ENCODE results near the gene HOXD9.

The HOXD9 gene

GRCh38 chr2:176159663-176160250 is 37.2 kb downstream of the HOXD9 start:
- TF ChIP-seq TCF12 (IDR thresholded peaks at IDR 0.05; ENCODE audit: low read depth) = no peak
- TF ChIP-seq CREB1 (IDR thresholded peaks at IDR 0.05; ENCODE audit: low read depth) = no peak
- TF ChIP-seq, protein P1, sequence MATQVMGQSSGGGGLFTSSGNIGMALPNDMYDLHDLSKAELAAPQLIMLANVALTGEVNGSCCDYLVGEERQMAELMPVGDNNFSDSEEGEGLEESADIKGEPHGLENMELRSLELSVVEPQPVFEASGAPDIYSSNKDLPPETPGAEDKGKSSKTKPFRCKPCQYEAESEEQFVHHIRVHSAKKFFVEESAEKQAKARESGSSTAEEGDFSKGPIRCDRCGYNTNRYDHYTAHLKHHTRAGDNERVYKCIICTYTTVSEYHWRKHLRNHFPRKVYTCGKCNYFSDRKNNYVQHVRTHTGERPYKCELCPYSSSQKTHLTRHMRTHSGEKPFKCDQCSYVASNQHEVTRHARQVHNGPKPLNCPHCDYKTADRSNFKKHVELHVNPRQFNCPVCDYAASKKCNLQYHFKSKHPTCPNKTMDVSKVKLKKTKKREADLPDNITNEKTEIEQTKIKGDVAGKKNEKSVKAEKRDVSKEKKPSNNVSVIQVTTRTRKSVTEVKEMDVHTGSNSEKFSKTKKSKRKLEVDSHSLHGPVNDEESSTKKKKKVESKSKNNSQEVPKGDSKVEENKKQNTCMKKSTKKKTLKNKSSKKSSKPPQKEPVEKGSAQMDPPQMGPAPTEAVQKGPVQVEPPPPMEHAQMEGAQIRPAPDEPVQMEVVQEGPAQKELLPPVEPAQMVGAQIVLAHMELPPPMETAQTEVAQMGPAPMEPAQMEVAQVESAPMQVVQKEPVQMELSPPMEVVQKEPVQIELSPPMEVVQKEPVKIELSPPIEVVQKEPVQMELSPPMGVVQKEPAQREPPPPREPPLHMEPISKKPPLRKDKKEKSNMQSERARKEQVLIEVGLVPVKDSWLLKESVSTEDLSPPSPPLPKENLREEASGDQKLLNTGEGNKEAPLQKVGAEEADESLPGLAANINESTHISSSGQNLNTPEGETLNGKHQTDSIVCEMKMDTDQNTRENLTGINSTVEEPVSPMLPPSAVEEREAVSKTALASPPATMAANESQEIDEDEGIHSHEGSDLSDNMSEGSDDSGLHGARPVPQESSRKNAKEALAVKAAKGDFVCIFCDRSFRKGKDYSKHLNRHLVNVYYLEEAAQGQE (IDR thresholded peaks at IDR 0.05; ENCODE audit: low read depth) = no peak
- no peak for TF ChIP-seq USF1 (IDR thresholded peaks at IDR 0.05)
- no peak for TF ChIP-seq CEBPB (IDR thresholded peaks at IDR 0.05)
- TF ChIP-seq TAF1 (IDR thresholded peaks at IDR 0.05; ENCODE audit: low read depth) = no peak
- TF ChIP-seq ZBTB7A (IDR thresholded peaks at IDR 0.05; ENCODE audit: low read depth) = no peak
- TF ChIP-seq, protein P2, sequence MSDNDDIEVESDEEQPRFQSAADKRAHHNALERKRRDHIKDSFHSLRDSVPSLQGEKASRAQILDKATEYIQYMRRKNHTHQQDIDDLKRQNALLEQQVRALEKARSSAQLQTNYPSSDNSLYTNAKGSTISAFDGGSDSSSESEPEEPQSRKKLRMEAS (IDR thresholded peaks at IDR 0.05) = no peak
- TF ChIP-seq FOXM1 (IDR thresholded peaks at IDR 0.05; ENCODE audit: borderline replicate concordance, low read depth) = no peak
- TF ChIP-seq TEAD4 (IDR thresholded peaks at IDR 0.05) = no peak
- TF ChIP-seq YY1 (IDR thresholded peaks at IDR 0.05; ENCODE audit: low read depth) = no peak
- no peak for TF ChIP-seq EP300 (IDR thresholded peaks at IDR 0.05; ENCODE audit: borderline replicate concordance)
- TF ChIP-seq NFIC (IDR thresholded peaks at IDR 0.05) = no peak
- no peak for TF ChIP-seq RAD21 (IDR thresholded peaks at IDR 0.05; ENCODE audit: low read depth)
- TF ChIP-seq EGR1 (IDR thresholded peaks at IDR 0.05) = no peak

DNA sequence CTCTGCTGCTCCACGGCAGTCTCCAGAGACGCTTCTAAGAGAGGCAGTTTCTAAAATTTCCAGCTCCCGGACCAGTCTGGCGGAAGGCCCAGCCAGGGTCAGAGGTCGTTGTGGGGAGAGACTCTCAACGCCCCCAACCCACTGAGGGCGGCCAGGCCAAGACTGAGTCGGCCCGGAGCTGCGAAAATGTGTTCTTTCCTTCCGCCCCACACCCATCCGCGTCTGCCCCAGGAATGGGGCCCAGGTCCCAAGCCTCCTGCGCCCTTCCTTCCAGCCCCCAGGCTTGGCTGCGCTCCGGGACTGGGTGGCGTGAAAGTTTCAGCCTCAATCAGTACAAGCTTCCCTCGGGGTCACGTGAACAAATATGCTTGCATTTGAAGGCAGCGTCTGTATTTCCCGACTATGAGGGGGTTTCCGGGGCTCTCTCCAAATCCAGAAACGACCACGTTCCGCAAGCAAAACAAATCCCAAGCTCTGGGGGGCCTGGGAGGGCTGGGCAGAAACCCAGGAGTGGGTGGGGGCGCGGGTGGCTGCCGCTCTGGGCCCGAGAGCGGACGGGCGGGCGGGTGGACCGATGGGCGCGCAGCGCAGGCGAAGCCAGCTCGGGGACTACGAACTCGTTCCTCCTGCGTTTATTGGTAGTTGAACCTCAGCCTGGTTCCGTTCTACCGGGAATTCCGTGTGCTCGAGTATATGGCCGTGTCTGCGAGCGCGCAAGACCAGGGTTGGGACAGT is 37.9 kb downstream of the HOXD9 start:
- TF ChIP-seq ZBTB7A (IDR thresholded peaks at IDR 0.05; ENCODE audit: low read depth) (no peak), FOXM1 (IDR thresholded peaks at IDR 0.05; ENCODE audit: borderline replicate concordance, low read depth) (no peak), CREB1 (IDR thresholded peaks at IDR 0.05; ENCODE audit: low read depth) (no peak), TAF1 (IDR thresholded peaks at IDR 0.05; ENCODE audit: low read depth) (no peak), EGR1 (IDR thresholded peaks at IDR 0.05) (no peak), CEBPB (IDR thresholded peaks at IDR 0.05) (no peak), TEAD4 (IDR thresholded peaks at IDR 0.05) (no peak), NFIC (IDR thresholded peaks at IDR 0.05) (no peak), TCF12 (IDR thresholded peaks at IDR 0.05; ENCODE audit: low read depth) (no peak), EP300 (IDR thresholded peaks at IDR 0.05; ENCODE audit: borderline replicate concordance) (no peak), RAD21 (IDR thresholded peaks at IDR 0.05; ENCODE audit: low read depth) (no peak), USF1 (IDR thresholded peaks at IDR 0.05) (no peak)
- TF ChIP-seq, protein P2 (IDR thresholded peaks at IDR 0.05) = no peak

GRCh38 chr2:176160986-176161824 is 38.7 kb downstream of the HOXD9 start:
- no peak for TF ChIP-seq ZBTB7A (IDR thresholded peaks at IDR 0.05; ENCODE audit: low read depth)
- TF ChIP-seq YY1 (IDR thresholded peaks at IDR 0.05; ENCODE audit: low read depth) = no peak
- no peak for TF ChIP-seq EP300 (IDR thresholded peaks at IDR 0.05; ENCODE audit: borderline replicate concordance)
- TF ChIP-seq RAD21 (IDR thresholded peaks at IDR 0.05; ENCODE audit: low read depth) = no peak

GRCh38 chr2:176161825-176162626 is 39.5 kb downstream of the HOXD9 start:
- TF ChIP-seq RAD21 (IDR thresholded peaks at IDR 0.05; ENCODE audit: low read depth) (no peak), TCF12 (IDR thresholded peaks at IDR 0.05; ENCODE audit: low read depth) (no peak), EP300 (IDR thresholded peaks at IDR 0.05; ENCODE audit: borderline replicate concordance) (no peak), EGR1 (IDR thresholded peaks at IDR 0.05) (no peak), FOXM1 (IDR thresholded peaks at IDR 0.05; ENCODE audit: borderline replicate concordance, low read depth) (no peak), TAF1 (IDR thresholded peaks at IDR 0.05; ENCODE audit: low read depth) (no peak), USF1 (IDR thresholded peaks at IDR 0.05) (no peak), YY1 (IDR thresholded peaks at IDR 0.05; ENCODE audit: low read depth) (no peak), TEAD4 (IDR thresholded peaks at IDR 0.05) (no peak), ZBTB7A (IDR thresholded peaks at IDR 0.05; ENCODE audit: low read depth) (no peak), NFIC (IDR thresholded peaks at IDR 0.05) (no peak), CEBPB (IDR thresholded peaks at IDR 0.05) (no peak), CREB1 (IDR thresholded peaks at IDR 0.05; ENCODE audit: low read depth) (no peak)
- TF ChIP-seq, protein P1 (IDR thresholded peaks at IDR 0.05; ENCODE audit: low read depth) = no peak
- TF ChIP-seq, protein P2 (IDR thresholded peaks at IDR 0.05) = no peak

Measured in Ishikawa (cell line).